ENCODE data around the gene CHN2.

GRCh38 chr7:29285861-29286260 is 91.3 kb downstream of the CHN2 start:
- TF ChIP-seq CTCF (IDR thresholded peaks at IDR 0.05) (no peak), POLR2A (IDR thresholded peaks at IDR 0.05) (no peak), POLR2AphosphoS5 (IDR thresholded peaks at IDR 0.05) (no peak)

Data from prostate gland (tissue), 2 donors.